Measurements from ENCODE around the gene CAPN9. TPM values are rescaled to one million over a fixed set of nuclear protein-coding genes. Genes with fewer than 3 reads are reported as not detected.
"Not testable (repeated sequence)": the region's sequence is repeated elsewhere in the genome, so short reads cannot be mapped to it uniquely, and the experiment has no call there.

The CAPN9 gene
- total RNA-seq, 1 donor from 2014 or later, result not detected

- no peak for TF ChIP-seq CTCF (IDR thresholded peaks at IDR 0.05; ENCODE audit: insufficient read depth, low read length, severe bottlenecking)
- FAIRE-seq (no peak), DNase-seq (ENCODE audit: low read depth) (no peak)
- no peak overlapping the region for H3K4me3 ChIP-seq (ENCODE audit: low read depth, low read length)
- peaks cover 2% of the 10 kb centered on the region for H3K27me3 ChIP-seq (ENCODE audit: control insufficient read depth, insufficient read depth, low read length)
- no peaks in the 10 kb centered on the region for H3K36me3 ChIP-seq (ENCODE audit: control insufficient read depth, insufficient read depth, low read length)
These were observed 33.7 kb upstream of the CAPN9 start for GRCh38 chr1:230713547-230713914.

DNA sequence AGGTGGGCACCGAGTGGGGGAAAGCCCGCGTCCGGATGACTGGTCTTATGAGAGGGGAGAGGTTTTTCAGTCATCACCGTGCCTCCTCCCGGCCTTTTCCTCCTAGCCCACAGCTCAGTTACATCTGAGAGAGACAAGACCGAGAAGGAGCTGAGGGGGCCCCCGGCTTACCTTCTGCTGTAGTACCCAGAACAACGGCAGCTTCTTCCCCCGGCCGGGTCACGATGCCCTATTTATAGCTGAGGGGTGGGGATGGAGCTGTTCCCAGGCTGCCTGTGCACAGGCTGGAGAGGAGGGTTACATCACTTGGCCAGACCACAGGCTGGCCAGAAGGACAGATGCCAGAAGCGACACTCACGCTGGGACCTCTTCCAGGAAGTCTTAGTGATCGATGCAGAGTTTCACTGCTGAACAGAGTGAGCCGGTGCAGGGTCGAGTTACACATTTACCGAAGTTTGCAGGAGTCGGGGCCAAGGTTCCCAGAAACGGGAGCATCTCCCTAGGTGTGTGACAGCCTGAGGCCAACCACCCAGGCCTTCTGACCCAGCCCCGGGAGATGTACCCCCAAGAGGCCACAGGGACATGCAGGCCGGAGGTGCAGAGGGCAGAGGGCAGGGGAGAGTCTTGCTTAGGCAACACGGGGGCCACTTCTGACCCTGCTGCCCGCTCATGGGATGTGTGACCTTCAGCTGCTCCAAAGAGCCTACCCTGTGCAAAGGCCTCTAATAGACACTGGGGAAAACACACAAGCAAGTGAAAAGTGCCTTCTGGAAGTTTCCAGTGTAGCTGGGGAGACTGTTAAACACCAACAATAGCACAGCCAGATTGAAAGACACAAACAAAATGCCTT, 33.0 kb upstream of the CAPN9 start, which contains the start of gene AGT:
TSS of gene AGT (minus strand) at position 208 of the 850 bp plus-strand sequence. CDS start 3,299 bp downstream, outside the sequence.
- DNase-seq (ENCODE audit: low read depth), result no peak
- FAIRE-seq, result no peak

GRCh38 chr1:230715510-230715909, 31.7 kb upstream of the CAPN9 start:
- no peak for FAIRE-seq
- Histone ChIP-seq H3K27me3 (ENCODE audit: control insufficient read depth, insufficient read depth, low read length) (peaks cover 2% of the 10 kb centered on the region), H3K4me3 (ENCODE audit: low read depth, low read length) (no peak overlapping the region), H3K36me3 (ENCODE audit: control insufficient read depth, insufficient read depth, low read length) (no peaks in the 10 kb centered on the region)
- no peak for DNase-seq (ENCODE audit: low read depth)
- TF ChIP-seq CTCF (IDR thresholded peaks at IDR 0.05; ENCODE audit: insufficient read depth, low read length, severe bottlenecking), result peak; percentile 7

More for the DNA sequence above, 33.0 kb upstream of the CAPN9 start, which contains the start of gene AGT:
- no peak for TF ChIP-seq CTCF (IDR thresholded peaks at IDR 0.05; ENCODE audit: insufficient read depth, low read length, severe bottlenecking)
- Histone ChIP-seq H3K27me3 (ENCODE audit: control insufficient read depth, insufficient read depth, low read length) (peaks cover 2% of the 10 kb centered on the region), H3K4me3 (ENCODE audit: low read depth, low read length) (no peak within 1 kb of the TSS), H3K36me3 (ENCODE audit: control insufficient read depth, insufficient read depth, low read length) (no peaks in the 10 kb centered on the region)

GRCh38 chr1:230716453-230716852, 30.7 kb upstream of the CAPN9 start:
- not testable (repeated sequence) for H3K27me3 ChIP-seq (ENCODE audit: control insufficient read depth, insufficient read depth, low read length); DNase-seq (ENCODE audit: low read depth); FAIRE-seq; H3K4me3 ChIP-seq (ENCODE audit: low read depth, low read length); H3K36me3 ChIP-seq (ENCODE audit: control insufficient read depth, insufficient read depth, low read length)

- Histone ChIP-seq H3K27me3 (ENCODE audit: control insufficient read depth, insufficient read depth, low read length) (peaks cover 2% of the 10 kb centered on the region), H3K36me3 (ENCODE audit: control insufficient read depth, insufficient read depth, low read length) (no peaks in the 10 kb centered on the region), H3K4me3 (ENCODE audit: low read depth, low read length) (no peak overlapping the region)
- no peak for TF ChIP-seq CTCF (IDR thresholded peaks at IDR 0.05; ENCODE audit: insufficient read depth, low read length, severe bottlenecking)
- FAIRE-seq, result no peak
- DNase-seq (ENCODE audit: low read depth), result no peak
These were observed 29.9 kb upstream of the CAPN9 start for GRCh38 chr1:230717251-230717650.

DNA sequence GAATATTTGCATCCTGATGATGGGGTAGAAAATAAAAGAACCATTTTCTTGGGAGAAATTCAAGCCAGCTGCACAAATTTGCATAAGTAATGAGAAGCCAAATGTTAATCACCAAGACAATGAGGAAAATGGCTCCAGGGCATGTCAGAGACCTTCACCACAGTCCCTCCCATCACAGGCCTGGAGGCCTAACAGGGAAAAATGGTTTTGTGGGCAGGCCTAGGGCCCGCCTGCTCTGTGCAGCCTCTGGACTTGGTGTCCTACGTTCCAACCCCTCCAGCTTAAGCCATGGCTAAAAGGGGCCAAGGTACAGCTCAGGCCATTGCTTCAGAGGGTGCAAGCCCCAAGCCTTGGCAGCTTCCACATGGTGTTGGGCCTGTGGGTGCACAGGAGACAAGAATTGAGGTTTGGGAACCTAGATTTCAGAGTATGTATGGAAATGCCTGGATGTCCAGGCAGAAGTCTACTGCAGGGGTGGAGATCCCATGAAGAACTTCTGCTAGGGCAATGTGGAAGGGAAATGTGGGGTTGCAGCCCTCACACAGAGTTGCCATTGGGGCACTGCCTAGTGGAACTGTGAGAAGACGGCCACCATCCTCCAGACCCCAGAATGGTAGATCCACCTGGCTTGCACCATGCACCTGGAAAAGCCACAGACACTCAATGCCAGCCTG, 25.2 kb upstream of the CAPN9 start:
- DNase-seq (ENCODE audit: low read depth); H3K4me3 ChIP-seq (ENCODE audit: low read depth, low read length); H3K36me3 ChIP-seq (ENCODE audit: control insufficient read depth, insufficient read depth, low read length); FAIRE-seq; H3K27me3 ChIP-seq (ENCODE audit: control insufficient read depth, insufficient read depth, low read length): not testable (repeated sequence)

Data from bronchial epithelial cell (primary cell).